ENCODE results near the gene DEPP1. TPM values are rescaled to one million over a fixed set of nuclear protein-coding genes. Genes with fewer than 3 reads are reported as not detected.

Gene DEPP1
- total RNA-seq, 1 donor from 2014 or later, result 21.9 TPM

DNA sequence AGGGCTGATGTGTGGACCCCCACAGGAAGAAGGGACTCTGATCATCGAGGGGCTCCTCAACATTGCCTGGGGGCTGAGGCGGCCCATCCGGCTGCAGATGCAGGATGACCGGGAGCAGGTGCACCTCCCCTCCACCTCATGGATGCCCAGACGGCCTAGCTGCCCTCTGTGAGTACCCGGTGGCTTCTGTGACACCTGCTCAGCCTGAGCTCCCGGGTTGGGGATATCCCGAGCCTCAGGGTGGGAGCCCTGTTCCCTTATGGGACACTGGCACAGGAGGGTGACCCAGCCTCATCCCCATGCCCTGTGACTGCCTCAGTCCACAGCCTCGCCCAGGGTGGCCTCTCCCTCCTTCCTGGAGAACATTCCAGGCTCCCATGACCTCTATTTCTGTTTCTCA, 3.9 kb upstream of the DEPP1 start:
- no peak overlapping the region for H3K4me3 ChIP-seq (ENCODE audit: low read depth, low read length)
- H3K27me3 ChIP-seq (ENCODE audit: control insufficient read depth, insufficient read depth, low read length), result no peaks in the 10 kb centered on the region
- no peaks in the 10 kb centered on the region for H3K36me3 ChIP-seq (ENCODE audit: control insufficient read depth, insufficient read depth, low read length)
- no peak for DNase-seq (ENCODE audit: low read depth)
- TF ChIP-seq, protein P1, sequence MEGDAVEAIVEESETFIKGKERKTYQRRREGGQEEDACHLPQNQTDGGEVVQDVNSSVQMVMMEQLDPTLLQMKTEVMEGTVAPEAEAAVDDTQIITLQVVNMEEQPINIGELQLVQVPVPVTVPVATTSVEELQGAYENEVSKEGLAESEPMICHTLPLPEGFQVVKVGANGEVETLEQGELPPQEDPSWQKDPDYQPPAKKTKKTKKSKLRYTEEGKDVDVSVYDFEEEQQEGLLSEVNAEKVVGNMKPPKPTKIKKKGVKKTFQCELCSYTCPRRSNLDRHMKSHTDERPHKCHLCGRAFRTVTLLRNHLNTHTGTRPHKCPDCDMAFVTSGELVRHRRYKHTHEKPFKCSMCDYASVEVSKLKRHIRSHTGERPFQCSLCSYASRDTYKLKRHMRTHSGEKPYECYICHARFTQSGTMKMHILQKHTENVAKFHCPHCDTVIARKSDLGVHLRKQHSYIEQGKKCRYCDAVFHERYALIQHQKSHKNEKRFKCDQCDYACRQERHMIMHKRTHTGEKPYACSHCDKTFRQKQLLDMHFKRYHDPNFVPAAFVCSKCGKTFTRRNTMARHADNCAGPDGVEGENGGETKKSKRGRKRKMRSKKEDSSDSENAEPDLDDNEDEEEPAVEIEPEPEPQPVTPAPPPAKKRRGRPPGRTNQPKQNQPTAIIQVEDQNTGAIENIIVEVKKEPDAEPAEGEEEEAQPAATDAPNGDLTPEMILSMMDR (IDR thresholded peaks at IDR 0.05; ENCODE audit: insufficient read depth, low read length, poor library complexity, severe bottlenecking), result no peak

DNA sequence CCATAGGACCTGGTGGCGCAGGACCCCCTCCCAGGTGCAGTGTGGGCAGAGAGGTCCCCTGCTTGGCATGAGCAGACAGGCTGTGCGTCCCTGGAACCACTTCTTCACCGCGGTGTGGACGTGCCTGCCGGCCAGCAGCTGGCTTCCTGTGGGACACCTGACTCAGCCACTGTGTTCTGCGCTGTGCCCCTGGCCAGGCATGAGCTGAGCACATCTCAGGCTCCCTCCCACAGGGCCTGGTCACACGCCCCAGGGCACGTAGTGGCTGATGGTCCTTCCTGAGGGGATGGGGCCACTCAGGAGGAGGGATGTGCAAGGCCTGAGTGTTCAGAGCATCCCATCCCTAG, 3.5 kb upstream of the DEPP1 start:
- no peak overlapping the region for H3K4me3 ChIP-seq (ENCODE audit: low read depth, low read length)
- TF ChIP-seq, protein P1 (IDR thresholded peaks at IDR 0.05; ENCODE audit: insufficient read depth, low read length, poor library complexity, severe bottlenecking), result no peak
- no peak for DNase-seq (ENCODE audit: low read depth)

DNA sequence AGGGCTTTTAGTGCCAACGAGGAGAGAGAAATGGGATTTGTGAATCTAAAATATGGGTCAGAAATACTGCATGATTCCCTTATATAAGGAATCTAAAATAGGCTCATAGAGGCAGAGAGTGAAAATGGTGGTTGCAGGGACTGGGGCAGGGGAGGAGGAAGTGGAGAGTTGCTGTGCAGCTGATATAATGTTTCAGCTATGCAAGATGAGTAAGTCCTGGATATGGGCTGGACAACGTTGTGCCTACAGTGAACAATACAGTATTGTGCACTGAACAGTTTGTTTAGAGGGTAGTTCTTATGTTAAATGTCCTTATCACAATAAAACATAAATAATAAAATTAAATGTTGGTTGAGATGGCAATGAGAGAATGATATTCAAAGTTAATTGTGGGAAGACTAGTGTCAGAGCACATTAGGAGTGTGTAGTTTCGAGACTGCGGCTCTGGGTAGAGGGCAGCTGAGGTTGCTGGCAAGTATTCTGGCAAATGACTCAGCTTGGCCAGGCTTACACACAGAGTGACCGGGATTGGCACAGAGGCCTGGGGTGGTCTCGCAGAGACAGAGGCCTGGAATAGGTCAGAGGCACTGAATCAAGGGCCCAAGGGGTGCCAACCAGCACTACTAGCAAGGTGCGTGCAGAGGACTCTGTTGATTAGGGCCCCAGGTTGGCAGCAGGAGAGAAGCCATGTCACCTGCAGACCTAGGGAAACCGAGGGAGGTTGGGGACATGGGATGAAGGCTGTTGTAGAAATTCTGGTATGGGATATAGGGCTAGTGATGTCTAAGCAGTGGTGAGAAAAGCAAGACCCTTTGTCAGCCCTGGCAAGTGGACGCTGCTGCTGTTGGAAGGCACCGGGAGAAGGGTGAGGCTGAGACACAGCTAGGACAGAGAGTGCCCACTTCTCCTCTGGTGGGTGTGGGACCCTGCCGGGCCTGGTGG, 2.8 kb upstream of the DEPP1 start:
- peak; percentile 69 for DNase-seq (ENCODE audit: low read depth)
- H3K27me3 ChIP-seq (ENCODE audit: control insufficient read depth, insufficient read depth, low read length), result no peaks in the 10 kb centered on the region
- H3K4me3 ChIP-seq (ENCODE audit: low read depth, low read length), result no peak overlapping the region
- TF ChIP-seq, protein P1 (IDR thresholded peaks at IDR 0.05; ENCODE audit: insufficient read depth, low read length, poor library complexity, severe bottlenecking), result no peak
- no peaks in the 10 kb centered on the region for H3K36me3 ChIP-seq (ENCODE audit: control insufficient read depth, insufficient read depth, low read length)

More for the DNA sequence above, 3.5 kb upstream of the DEPP1 start:
- no peaks in the 10 kb centered on the region for H3K36me3 ChIP-seq (ENCODE audit: control insufficient read depth, insufficient read depth, low read length)
- H3K27me3 ChIP-seq (ENCODE audit: control insufficient read depth, insufficient read depth, low read length), result no peaks in the 10 kb centered on the region

DNA sequence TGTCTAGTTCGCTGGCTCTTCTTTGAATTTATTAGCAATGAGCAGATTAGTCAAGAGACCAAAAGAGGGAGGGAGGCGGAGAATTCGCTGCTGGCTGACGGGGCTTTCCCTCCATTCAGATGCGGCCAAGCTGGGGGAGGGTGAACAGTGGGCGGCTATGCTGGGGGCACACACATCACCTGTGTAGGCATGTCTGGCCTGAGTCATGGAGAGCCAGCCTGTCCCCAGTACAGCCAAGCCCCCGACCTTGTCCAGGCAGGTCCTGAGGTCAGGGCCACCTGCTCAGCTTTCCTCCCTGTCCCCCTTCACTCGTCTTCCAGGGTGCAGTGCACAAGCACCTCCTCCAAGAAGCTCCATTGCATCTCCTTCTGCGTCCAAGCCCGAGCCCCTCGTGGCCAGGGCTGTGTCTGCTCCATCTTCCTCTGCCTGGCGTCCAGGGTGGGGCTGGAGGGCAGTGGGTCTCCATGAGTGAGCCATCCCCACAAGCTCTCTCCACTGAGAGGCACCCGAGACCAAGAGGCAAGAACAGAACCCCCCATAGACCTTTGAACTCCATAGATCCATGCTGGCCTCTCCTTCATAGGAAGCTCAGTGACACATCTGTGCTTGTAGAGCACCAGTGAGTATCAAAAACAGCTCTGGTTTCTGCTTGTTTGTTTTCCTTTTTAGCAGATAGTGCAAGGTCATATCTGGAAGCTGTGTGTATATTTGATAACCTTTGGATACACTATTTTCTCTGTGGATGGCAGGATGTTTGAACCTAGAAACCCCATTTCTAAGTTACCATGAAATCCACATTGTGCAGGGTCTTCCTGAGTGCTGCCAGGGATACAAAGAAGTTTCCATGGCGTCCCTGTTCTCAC, 1.9 kb upstream of the DEPP1 start:
- TF ChIP-seq, protein P1 (IDR thresholded peaks at IDR 0.05; ENCODE audit: insufficient read depth, low read length, poor library complexity, severe bottlenecking), result no peak
- Histone ChIP-seq H3K36me3 (ENCODE audit: control insufficient read depth, insufficient read depth, low read length) (no peaks in the 10 kb centered on the region), H3K27me3 (ENCODE audit: control insufficient read depth, insufficient read depth, low read length) (no peaks in the 10 kb centered on the region), H3K4me3 (ENCODE audit: low read depth, low read length) (no peak overlapping the region)
- DNase-seq (ENCODE audit: low read depth), result no peak

DNA sequence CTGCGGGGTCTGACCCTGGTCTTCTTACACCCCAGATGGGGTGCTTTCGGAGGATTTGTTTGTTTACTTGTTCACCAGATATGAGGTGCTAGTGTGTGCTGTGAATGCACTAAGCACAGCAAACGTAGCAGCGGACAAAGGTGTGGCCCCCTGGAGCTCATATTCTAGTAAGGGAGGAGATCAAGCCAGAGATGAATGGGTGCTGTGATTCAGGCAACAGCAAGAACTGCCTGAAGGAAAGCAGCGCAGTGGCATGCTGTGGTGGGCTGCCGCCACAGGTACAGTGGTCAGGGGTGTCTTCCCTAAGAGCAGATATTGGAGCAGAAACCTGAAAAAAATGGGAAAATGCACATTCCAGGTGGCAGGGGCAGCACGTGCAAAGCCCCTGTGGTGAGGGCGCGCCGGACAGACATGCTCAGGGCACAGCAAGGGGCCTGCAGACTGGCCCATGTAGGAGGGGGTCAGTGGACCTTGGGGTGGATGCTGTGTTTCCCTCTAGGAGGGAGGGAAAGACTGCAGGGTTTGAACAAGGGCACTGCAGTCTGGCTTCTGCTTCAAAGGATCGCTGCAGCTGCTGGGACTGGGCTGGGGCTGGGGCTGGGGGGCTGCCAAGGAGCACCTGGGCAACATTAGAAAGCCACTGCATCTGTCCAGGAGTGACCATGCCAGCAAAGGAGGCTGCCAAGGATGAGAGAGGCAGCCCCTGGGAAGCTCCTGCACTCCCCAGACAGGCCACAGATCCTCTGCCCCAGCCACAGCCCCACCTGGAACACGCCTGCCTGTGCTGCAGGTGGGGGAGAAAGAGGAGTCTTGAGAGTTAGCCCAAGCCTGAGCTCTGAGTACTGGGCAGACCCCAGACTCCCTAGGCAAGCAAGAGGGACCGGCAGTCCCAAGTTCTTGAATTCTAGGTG, 927 bp upstream of the DEPP1 start:
- H3K27me3 ChIP-seq (ENCODE audit: control insufficient read depth, insufficient read depth, low read length), result no peaks in the 10 kb centered on the region
- H3K4me3 ChIP-seq (ENCODE audit: low read depth, low read length), result no peak overlapping the region
- DNase-seq (ENCODE audit: low read depth), result no peak
- no peaks in the 10 kb centered on the region for H3K36me3 ChIP-seq (ENCODE audit: control insufficient read depth, insufficient read depth, low read length)
- TF ChIP-seq, protein P1 (IDR thresholded peaks at IDR 0.05; ENCODE audit: insufficient read depth, low read length, poor library complexity, severe bottlenecking), result no peak
